Colon (tissue), 2 donors: ENCODE measurements around the gene AMTN.

ENCODE experiments used
- FAIRE-seq: peaks from 2 replicates; lab custom pipeline; 2012; peaks lifted over from hg19 to GRCh38; lab: Jason Lieb, UNC
- donor health status: control.
- donor health status: control.

Gene AMTN

DNA sequence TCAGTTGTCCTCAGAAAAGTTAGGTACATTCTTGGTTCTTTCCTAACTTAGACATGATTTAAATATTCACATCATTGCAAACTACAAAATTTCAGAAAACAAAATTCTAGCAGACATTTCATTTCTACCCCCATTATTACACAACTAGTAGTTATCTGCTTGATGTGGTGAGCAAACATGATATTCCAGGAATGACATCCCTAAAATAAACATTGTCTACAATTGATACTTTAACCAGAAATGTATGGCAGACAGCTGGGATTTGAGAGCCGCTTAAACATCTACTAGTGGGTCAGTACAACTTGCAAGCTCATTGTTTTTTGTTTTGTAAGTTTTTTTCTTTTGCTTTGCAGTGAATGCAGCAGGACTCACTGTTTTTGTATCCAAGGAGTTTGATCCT is 41.6 kb downstream of the AMTN start:
- no peak for FAIRE-seq

DNA sequence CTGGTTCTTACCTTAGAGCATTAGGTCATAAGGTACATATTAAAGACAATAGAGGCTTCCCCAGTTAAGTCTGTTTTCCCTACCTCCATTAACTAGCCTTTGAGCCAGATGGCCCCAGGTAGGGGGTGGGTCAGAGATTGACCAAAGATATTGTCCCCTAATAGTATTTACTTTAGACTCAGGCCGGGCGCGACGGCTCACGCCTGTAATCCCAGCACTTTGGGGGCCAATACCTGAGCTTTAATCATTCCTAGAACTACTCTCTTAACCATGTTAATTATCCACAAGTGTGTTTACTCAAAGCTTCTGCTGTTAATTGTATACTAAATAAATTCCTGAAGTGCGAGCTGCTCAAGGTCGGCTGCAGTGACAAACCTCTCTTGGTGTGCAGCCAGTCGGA is 45.7 kb downstream of the AMTN start:
- no peak for FAIRE-seq

DNA sequence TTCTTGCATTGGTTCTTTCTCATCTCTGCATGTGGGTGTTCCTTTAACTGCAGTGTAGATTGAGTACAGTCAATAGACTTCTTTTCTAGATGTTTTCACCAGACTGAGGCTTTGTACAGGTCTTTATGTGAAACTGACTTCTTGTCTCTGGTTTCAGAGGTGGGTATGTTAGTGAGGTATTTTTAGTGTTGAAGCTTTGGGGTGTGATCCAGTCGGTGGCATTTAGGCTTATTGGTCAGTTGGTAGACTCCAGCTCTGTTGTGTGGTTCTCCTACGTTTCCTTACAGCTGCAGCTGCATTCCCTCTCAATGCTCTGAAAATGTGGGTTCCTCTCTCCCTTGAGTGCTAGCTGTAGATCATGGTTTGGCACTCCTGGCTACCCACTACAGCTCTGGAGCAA is 52.4 kb downstream of the AMTN start:
- no peak for FAIRE-seq

DNA sequence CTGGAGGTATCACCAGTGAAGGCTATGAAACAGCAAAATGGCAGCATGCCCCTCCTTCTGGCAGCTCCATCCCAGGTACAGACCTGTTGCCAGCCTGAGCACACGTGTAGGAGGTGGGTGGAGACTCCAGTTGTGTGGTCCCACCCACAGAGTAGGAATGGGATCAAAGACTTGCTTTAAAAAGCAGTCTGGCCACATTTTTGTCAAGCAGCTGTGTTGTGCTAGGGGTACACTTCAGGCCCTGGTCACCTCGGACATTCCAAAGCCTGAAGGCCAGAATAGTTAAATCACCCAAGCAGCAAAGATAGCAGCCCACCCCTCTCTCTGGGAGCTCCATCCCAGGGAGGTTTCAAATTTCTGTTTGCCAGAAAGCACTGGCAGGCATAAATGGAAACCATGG is 53.4 kb downstream of the AMTN start:
- FAIRE-seq = no peak

DNA sequence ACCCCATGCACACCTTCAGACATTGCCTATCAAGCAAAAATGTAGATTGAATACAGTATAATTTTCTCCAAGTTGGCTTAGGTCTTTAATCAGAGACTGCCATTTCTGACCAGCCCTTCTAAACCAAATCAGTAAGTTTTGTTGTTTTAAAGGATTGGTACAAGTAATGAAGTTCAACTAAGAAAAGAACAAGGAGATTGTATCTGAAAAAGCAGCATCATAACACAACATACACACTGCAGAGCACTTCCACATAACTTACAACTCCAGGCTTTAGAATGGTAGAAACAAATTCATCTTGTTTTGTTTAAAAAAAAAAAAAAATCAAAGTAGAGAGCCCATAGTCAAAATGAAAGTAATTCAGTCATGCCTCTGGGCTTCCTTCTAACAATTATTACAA is 57.6 kb downstream of the AMTN start:
- FAIRE-seq = no peak

DNA sequence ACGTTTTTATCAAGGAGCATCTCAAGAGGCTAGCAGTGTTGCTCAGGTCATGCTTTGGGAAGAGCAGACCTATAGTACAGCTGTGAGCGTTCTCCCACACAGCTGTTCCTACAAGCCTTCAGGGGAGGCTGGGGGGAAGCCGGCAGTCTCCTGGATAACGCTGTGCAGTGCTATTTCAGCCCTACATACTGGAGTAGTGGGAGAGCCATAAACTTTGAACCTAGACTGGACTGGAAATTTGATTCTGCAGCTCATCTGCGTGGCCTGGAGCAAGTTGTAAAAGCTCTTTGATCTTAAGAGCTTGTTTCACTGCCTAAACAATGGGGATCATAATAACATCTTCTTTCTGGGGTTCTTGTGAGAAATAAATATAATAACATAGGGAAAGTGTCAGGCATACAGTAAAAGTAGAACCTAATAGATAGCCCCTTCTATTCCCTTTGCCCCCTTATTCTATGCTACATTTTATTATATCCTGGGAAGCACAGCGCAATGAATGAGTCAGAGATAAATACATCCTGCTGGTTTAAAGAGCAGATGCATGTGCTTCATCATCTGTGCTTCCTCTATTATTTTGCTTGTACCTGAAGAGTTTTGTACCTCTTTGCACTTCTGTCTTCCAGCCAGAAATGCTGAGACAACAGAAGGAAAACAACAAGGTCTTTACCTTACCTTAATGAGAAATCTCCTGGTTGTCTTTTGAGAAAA is 59.0 kb downstream of the AMTN start:
- no peak for FAIRE-seq

DNA sequence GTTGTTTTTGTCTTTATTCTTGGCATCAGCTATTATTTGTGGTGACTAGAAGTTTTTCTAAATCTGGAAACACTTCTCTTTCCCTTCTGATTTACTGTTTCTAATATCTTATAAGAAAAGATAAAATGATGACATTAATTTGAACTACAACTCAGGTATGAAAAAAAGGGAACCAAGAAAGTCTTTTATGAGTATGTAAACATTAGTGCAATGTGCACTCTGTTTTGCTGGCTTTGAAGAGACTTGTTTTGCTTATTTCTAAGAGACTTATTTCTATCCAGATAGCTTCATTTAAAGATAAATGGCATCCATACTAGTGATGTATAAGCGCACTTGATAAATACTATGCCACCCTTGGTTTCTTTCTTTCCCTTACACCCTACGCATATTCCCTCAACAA is 63.6 kb downstream of the AMTN start:
- FAIRE-seq = no peak
